Measurements from ENCODE around the gene ZNF367.
A peak's percentile ranks its signal among the peaks of the same experiment; 100 is the strongest.
"Not testable (repeated sequence)": the region's sequence is repeated elsewhere in the genome, so short reads cannot be mapped to it uniquely, and the experiment has no call there.

The ZNF367 gene

GRCh38 chr9:96363175-96363967 lies 54.8 kb downstream of the ZNF367 start:
- Histone ChIP-seq H3K4me2 (ENCODE audit: low read length) (no peak overlapping the region), H3K23ac (ENCODE audit: low read length) (no peak overlapping the region), H3K27me3 (ENCODE audit: insufficient read depth, low read length) (no peaks in the 10 kb centered on the region), H4K12ac (ENCODE audit: low read depth, low read length) (no peak overlapping the region), H2BK5ac (ENCODE audit: low read depth, low read length, poor library complexity) (no peak overlapping the region), H3K9me3 (ENCODE audit: insufficient read depth, low read depth, low read length) (no peaks in the 10 kb centered on the region), H3K4me1 (ENCODE audit: control insufficient read depth in 1 of 2, insufficient read depth in 2 of 2, low read length in 2 of 2) (no peaks in the 10 kb centered on the region), H3K9ac (ENCODE audit: low read length) (no peak overlapping the region), H2BK120ac (ENCODE audit: insufficient read depth, low read length, poor library complexity) (no peak overlapping the region), H3K18ac (ENCODE audit: low read length) (no peak overlapping the region), H3K79me1 (ENCODE audit: low read length) (no peaks in the 10 kb centered on the region), H3K14ac (ENCODE audit: low read length) (no peak overlapping the region), H2AK5ac (ENCODE audit: low read length) (no peak overlapping the region), H2AFZ (ENCODE audit: insufficient read depth, low read length, poor library complexity) (no peak overlapping the region), H2BK12ac (ENCODE audit: low read length) (no peak overlapping the region), H4K8ac (ENCODE audit: low read depth, low read length) (no peak overlapping the region), H3K4ac (ENCODE audit: low read depth, low read length) (no peak overlapping the region), H3K4me3 (ENCODE audit: low read depth, low read length) (no peak overlapping the region), H4K91ac (ENCODE audit: low read depth, low read length) (no peak overlapping the region), H3K27ac (ENCODE audit: low read depth, low read length) (no peak overlapping the region), H3K79me2 (ENCODE audit: control insufficient read depth, insufficient read depth, low read length, poor library complexity) (no peaks in the 10 kb centered on the region), H3K36me3 (ENCODE audit: control insufficient read depth in 1 of 2, insufficient read depth in 2 of 2, low read length in 2 of 2) (peaks cover 12 to 14% of the 10 kb centered on the region in 2 experiments)
- no CpG with 5 or more reads among the region's 9 CpGs for WGBS (ENCODE audit: extremely low coverage, insufficient coverage, insufficient read length)
- DNase-seq: no peak

DNA sequence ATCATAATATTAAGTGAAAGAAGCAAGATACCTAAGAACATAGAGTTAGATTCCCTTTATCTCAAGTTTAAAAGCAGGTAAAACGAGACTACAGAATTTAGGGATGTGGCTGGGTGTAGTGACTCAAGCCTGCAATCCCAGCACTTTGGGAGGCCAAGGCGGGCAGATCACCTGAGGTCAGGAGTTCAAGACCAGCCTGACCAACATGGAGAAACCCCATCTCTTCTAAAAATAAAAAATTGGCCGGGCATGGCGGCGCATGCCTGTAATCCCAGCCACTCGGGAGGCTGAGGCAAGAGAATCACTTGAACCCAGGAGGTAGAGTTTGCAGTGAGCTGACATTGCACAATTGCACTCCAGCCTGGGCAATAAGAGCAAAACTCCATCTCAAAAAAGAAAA lies 56.1 kb downstream of the ZNF367 start:
- not testable (repeated sequence) for H2BK5ac ChIP-seq (ENCODE audit: low read depth, low read length, poor library complexity); H3K14ac ChIP-seq (ENCODE audit: low read length); H2AFZ ChIP-seq (ENCODE audit: insufficient read depth, low read length, poor library complexity); H3K4ac ChIP-seq (ENCODE audit: low read depth, low read length); H3K4me1 ChIP-seq (ENCODE audit: control insufficient read depth in 1 of 2, insufficient read depth in 2 of 2, low read length in 2 of 2); H3K18ac ChIP-seq (ENCODE audit: low read length); H2BK120ac ChIP-seq (ENCODE audit: insufficient read depth, low read length, poor library complexity); H3K4me2 ChIP-seq (ENCODE audit: low read length); H4K8ac ChIP-seq (ENCODE audit: low read depth, low read length); H3K9ac ChIP-seq (ENCODE audit: low read length); H3K79me1 ChIP-seq (ENCODE audit: low read length); H3K23ac ChIP-seq (ENCODE audit: low read length); H3K27ac ChIP-seq (ENCODE audit: low read depth, low read length); H3K79me2 ChIP-seq (ENCODE audit: control insufficient read depth, insufficient read depth, low read length, poor library complexity); H3K4me3 ChIP-seq (ENCODE audit: low read depth, low read length); DNase-seq; H3K27me3 ChIP-seq (ENCODE audit: insufficient read depth, low read length); H2AK5ac ChIP-seq (ENCODE audit: low read length); H2BK12ac ChIP-seq (ENCODE audit: low read length); H3K9me3 ChIP-seq (ENCODE audit: insufficient read depth, low read depth, low read length); H4K12ac ChIP-seq (ENCODE audit: low read depth, low read length); H4K91ac ChIP-seq (ENCODE audit: low read depth, low read length)
- H3K36me3 ChIP-seq (ENCODE audit: control insufficient read depth in 1 of 2, insufficient read depth in 2 of 2, low read length in 2 of 2): peaks cover 16% of the 10 kb centered on the region in 2 experiments
- WGBS (ENCODE audit: extremely low coverage, insufficient coverage, insufficient read length): no CpG with 5 or more reads among the region's 6 CpGs

- Histone ChIP-seq H3K9me3 (ENCODE audit: insufficient read depth, low read depth, low read length) (no peaks in the 10 kb centered on the region), H3K23ac (ENCODE audit: low read length) (no peak overlapping the region), H3K79me2 (ENCODE audit: control insufficient read depth, insufficient read depth, low read length, poor library complexity) (no peaks in the 10 kb centered on the region), H2AFZ (ENCODE audit: insufficient read depth, low read length, poor library complexity) (no peak overlapping the region), H2BK12ac (ENCODE audit: low read length) (no peak overlapping the region), H3K4me3 (ENCODE audit: low read depth, low read length) (no peak overlapping the region), H2BK5ac (ENCODE audit: low read depth, low read length, poor library complexity) (no peak overlapping the region), H2AK5ac (ENCODE audit: low read length) (no peak overlapping the region), H3K18ac (ENCODE audit: low read length) (no peak overlapping the region), H3K4me2 (ENCODE audit: low read length) (no peak overlapping the region), H3K9ac (ENCODE audit: low read length) (no peak overlapping the region), H3K4ac (ENCODE audit: low read depth, low read length) (no peak overlapping the region), H3K27me3 (ENCODE audit: insufficient read depth, low read length) (no peaks in the 10 kb centered on the region), H4K8ac (ENCODE audit: low read depth, low read length) (no peak overlapping the region), H3K27ac (ENCODE audit: low read depth, low read length) (no peak overlapping the region), H3K14ac (ENCODE audit: low read length) (no peak overlapping the region), H3K36me3 (ENCODE audit: control insufficient read depth in 1 of 2, insufficient read depth in 2 of 2, low read length in 2 of 2) (peaks cover 16% of the 10 kb centered on the region in 2 experiments), H4K12ac (ENCODE audit: low read depth, low read length) (no peak overlapping the region), H2BK120ac (ENCODE audit: insufficient read depth, low read length, poor library complexity) (no peak overlapping the region), H4K91ac (ENCODE audit: low read depth, low read length) (no peak overlapping the region), H3K79me1 (ENCODE audit: low read length) (no peaks in the 10 kb centered on the region), H3K4me1 (ENCODE audit: control insufficient read depth in 1 of 2, insufficient read depth in 2 of 2, low read length in 2 of 2) (no peaks in the 10 kb centered on the region)
- no peak for DNase-seq
- WGBS (ENCODE audit: extremely low coverage, insufficient coverage, insufficient read length): no CpG with 5 or more reads among the region's 6 CpGs
Measured at GRCh38 chr9:96361668-96362067, 56.5 kb downstream of the ZNF367 start.

GRCh38 chr9:96360976-96361375 lies 57.2 kb downstream of the ZNF367 start:
- Histone ChIP-seq H2AK5ac (ENCODE audit: low read length) (no peak overlapping the region), H4K8ac (ENCODE audit: low read depth, low read length) (no peak overlapping the region), H2AFZ (ENCODE audit: insufficient read depth, low read length, poor library complexity) (no peak overlapping the region), H3K4me3 (ENCODE audit: low read depth, low read length) (no peak overlapping the region), H3K27ac (ENCODE audit: low read depth, low read length) (no peak overlapping the region), H3K9ac (ENCODE audit: low read length) (no peak overlapping the region), H3K4ac (ENCODE audit: low read depth, low read length) (no peak overlapping the region), H2BK5ac (ENCODE audit: low read depth, low read length, poor library complexity) (no peak overlapping the region), H2BK120ac (ENCODE audit: insufficient read depth, low read length, poor library complexity) (no peak overlapping the region), H3K4me2 (ENCODE audit: low read length) (no peak overlapping the region), H3K79me2 (ENCODE audit: control insufficient read depth, insufficient read depth, low read length, poor library complexity) (no peaks in the 10 kb centered on the region), H4K12ac (ENCODE audit: low read depth, low read length) (no peak overlapping the region), H3K18ac (ENCODE audit: low read length) (no peak overlapping the region), H3K9me3 (ENCODE audit: insufficient read depth, low read depth, low read length) (no peaks in the 10 kb centered on the region), H2BK12ac (ENCODE audit: low read length) (no peak overlapping the region), H3K14ac (ENCODE audit: low read length) (no peak overlapping the region), H4K91ac (ENCODE audit: low read depth, low read length) (no peak overlapping the region), H3K36me3 (ENCODE audit: control insufficient read depth in 1 of 2, insufficient read depth in 2 of 2, low read length in 2 of 2) (peaks cover 18 to 20% of the 10 kb centered on the region in 2 experiments), H3K27me3 (ENCODE audit: insufficient read depth, low read length) (no peaks in the 10 kb centered on the region), H3K4me1 (ENCODE audit: control insufficient read depth in 1 of 2, insufficient read depth in 2 of 2, low read length in 2 of 2) (no peaks in the 10 kb centered on the region), H3K79me1 (ENCODE audit: low read length) (no peaks in the 10 kb centered on the region), H3K23ac (ENCODE audit: low read length) (no peak overlapping the region)
- WGBS (ENCODE audit: extremely low coverage, insufficient coverage, insufficient read length): no CpG with 5 or more reads among the region's 2 CpGs
- peak; percentile 93 to 94 for DNase-seq
